PC-3 (cell line): ENCODE results near the gene SLC4A2.

Experiments
- CTCF ChIP-seq: fragments of 300-600 bp; sonication (generic); conservative IDR thresholded peaks from 2 replicates; pipeline ENCODE4 v1.5.1; 2017; ENCODE audit warnings: antibody characterized with exemption, low read depth, mild to moderate bottlenecking, low read length
- EZH2 ChIP-seq: fragments of 300-600 bp; sonication (generic); IDR thresholded peaks from one replicate; pipeline ENCODE4 v1.6.1; 2017; ENCODE audit warnings: antibody characterized with exemption, mild to moderate bottlenecking, low read length; ENCODE audit not compliant: unreplicated experiment
- EZH2phosphoT487 ChIP-seq: fragments of 300-600 bp; sonication (generic); IDR thresholded peaks from 2 replicates; pipeline ENCODE4 v1.6.1; 2018; ENCODE audit warnings: mild to moderate bottlenecking, antibody characterized with exemption, low read length, borderline replicate concordance

- TF ChIP-seq CTCF (no peak), EZH2 (no peak), EZH2phosphoT487 (no peak)
These were observed 65.1 kb downstream of the SLC4A2 start for GRCh38 chr7:151124481-151124880.
